Thyroid gland (tissue), 4 donors: ENCODE measurements around the gene SYT3. TPM values are rescaled to one million over a fixed set of nuclear protein-coding genes. Genes with fewer than 3 reads are reported as not detected.

ENCODE experiments used
- DNase-seq, 2 donors: peaks; one replicate each; pipeline ENCODE4 v3.0.0-alpha.2; 2019
- H3K27ac ChIP-seq, 3 donors: fragments of 200-600 bp; sonication (generic); 1 replicate in 2 of 3; 2 replicates in 1 of 3; pipeline ENCODE4 v1.5.1; 2016 to 2019; ENCODE audit warnings: mild to moderate bottlenecking in 1 of 3, moderate library complexity in 1 of 3
- H3K27me3 ChIP-seq: fragments of 200-600 bp; sonication (generic); one replicate; pipeline ENCODE4 v1.5.1; 2019
- H3K36me3 ChIP-seq, 2 donors: fragments of 200-600 bp; sonication (generic); one replicate each; pipeline ENCODE4 v1.5.1; 2016 to 2019
- H3K4me1 ChIP-seq, 2 donors: fragments of 200-600 bp; sonication (generic); one replicate each; pipeline ENCODE4 v1.5.1; 2017 to 2019
- H3K4me3 ChIP-seq, 3 donors: fragments of 200-600 bp; sonication (generic); replicated peaks in 1 of 3; 1 replicate in 2 of 3; 2 replicates in 1 of 3; pipeline ENCODE4 v1.5.1; 2016; ENCODE audit warnings: mild to moderate bottlenecking in 1 of 3
- H3K9me3 ChIP-seq: fragments of 200-600 bp; sonication (generic); one replicate; pipeline ENCODE4 v1.5.1; 2017
- CTCF ChIP-seq, 6 experiments: fragments of 200-600 bp in 3 of 6; fragments of 450-650 bp in 3 of 6; sonication (generic) in 3 of 6; IDR thresholded peaks; one replicate each; pipeline ENCODE4 v1.5.1; 2016 to 2019; ENCODE audit warnings: antibody characterized with exemption in 6 of 6, mild to moderate bottlenecking in 2 of 6, inconsistent platforms in 1 of 6, moderate library complexity in 1 of 6
- POLR2A ChIP-seq, 2 donors: fragments of 450-650 bp; IDR thresholded peaks; one replicate each; pipeline ENCODE4 v1.6.1; 2017; ENCODE audit warnings: antibody characterized with exemption in 2 of 2, mild to moderate bottlenecking in 2 of 2, moderate library complexity in 1 of 2
- WGBS, 2 donors: methylation state at CpG; one replicate each; pipeline ENCODE4 v1.1.5; 2017; 5-methylcytosine and 5-hydroxymethylcytosine counted together
- intact Hi-C: fragments of 100-400 bp; cut with DNase I; formaldehyde crosslinking; loops from one replicate; pipeline ENCODE4 v1.15.1; 2023
- total RNA-seq, 4 donors: library from RNA; depleted of rRNA; stranded (reverse); fragments of >200 nt; gene quantifications; one replicate each; pipeline ENCODE4 v1.2.3, GENCODE V29; 2016

Gene SYT3
- total RNA-seq, 4 donors from 2014 or later: 0.67 to 1.4 (median 1.3) TPM; not detected in 1

- Histone ChIP-seq H3K27me3 (no peaks in the 10 kb centered on the region), H3K27ac (no peak overlapping the region), H3K4me3 (no peak overlapping the region), H3K4me1 (no peaks in the 10 kb centered on the region), H3K9me3 (no peaks in the 10 kb centered on the region), H3K36me3 (no peaks in the 10 kb centered on the region)
- no peak for TF ChIP-seq CTCF (IDR thresholded peaks at IDR 0.05)
- TF ChIP-seq POLR2A (IDR thresholded peaks at IDR 0.05): no peak
- intact Hi-C loops: no loop called here
- DNase-seq: no peak
- 69 to 74% methylated on average over 6 of the region's 6 CpGs for WGBS, 2 donors
Observed at GRCh38 chr19:50645107-50645506, 5.4 kb upstream of the SYT3 start.

GRCh38 chr19:50644315-50644915, 4.7 kb upstream of the SYT3 start:
- Histone ChIP-seq H3K36me3 (no peaks in the 10 kb centered on the region), H3K9me3 (no peaks in the 10 kb centered on the region), H3K27ac (no peak overlapping the region), H3K4me1 (no peaks in the 10 kb centered on the region), H3K4me3 (no peak overlapping the region), H3K27me3 (no peaks in the 10 kb centered on the region)
- intact Hi-C loops: no loop called here
- 34 to 41% methylated on average over 1 of the region's 1 CpG for WGBS, 2 donors
- TF ChIP-seq CTCF (IDR thresholded peaks at IDR 0.05) (no peak), POLR2A (IDR thresholded peaks at IDR 0.05) (no peak)
- no peak for DNase-seq

- H3K27me3 ChIP-seq: no peaks in the 10 kb centered on the region
- intact Hi-C loops: no loop called here
Observed at GRCh38 chr19:50640368-50640767, 687 bp upstream of the SYT3 start.

GRCh38 chr19:50638600-50638999, 1.1 kb downstream of the SYT3 start:
- H3K4me3 ChIP-seq: no peak overlapping the region

More at GRCh38 chr19:50640368-50640767, 687 bp upstream of the SYT3 start:
- no peak overlapping the region for H3K27ac ChIP-seq
- H3K4me1 ChIP-seq: peaks cover 0 to 2% of the 10 kb centered on the region in 2 donors
- no peaks in the 10 kb centered on the region for H3K36me3 ChIP-seq
- H3K4me3 ChIP-seq: no peak overlapping the region
- no peak for TF ChIP-seq CTCF (IDR thresholded peaks at IDR 0.05)
- no peak for TF ChIP-seq POLR2A (IDR thresholded peaks at IDR 0.05)
- no peak for DNase-seq
- H3K9me3 ChIP-seq: no peaks in the 10 kb centered on the region
- 72 to 74% methylated on average over 2 of the region's 2 CpGs for WGBS, 2 donors

More at GRCh38 chr19:50638600-50638999, 1.1 kb downstream of the SYT3 start:
- peaks cover 0 to 2% of the 10 kb centered on the region in 2 donors for H3K4me1 ChIP-seq
- no peaks in the 10 kb centered on the region for H3K27me3 ChIP-seq
- intact Hi-C loops: no loop called here
- TF ChIP-seq CTCF (IDR thresholded peaks at IDR 0.05) (no peak), POLR2A (IDR thresholded peaks at IDR 0.05) (no peak)
- WGBS, 2 donors: 40 to 43% methylated on average over 10 of the region's 10 CpGs
- H3K36me3 ChIP-seq: no peaks in the 10 kb centered on the region
- no peak overlapping the region for H3K27ac ChIP-seq
- no peaks in the 10 kb centered on the region for H3K9me3 ChIP-seq
- DNase-seq: no peak
